ENCODE results near the gene WASF3.

WASF3 gene, protein sequence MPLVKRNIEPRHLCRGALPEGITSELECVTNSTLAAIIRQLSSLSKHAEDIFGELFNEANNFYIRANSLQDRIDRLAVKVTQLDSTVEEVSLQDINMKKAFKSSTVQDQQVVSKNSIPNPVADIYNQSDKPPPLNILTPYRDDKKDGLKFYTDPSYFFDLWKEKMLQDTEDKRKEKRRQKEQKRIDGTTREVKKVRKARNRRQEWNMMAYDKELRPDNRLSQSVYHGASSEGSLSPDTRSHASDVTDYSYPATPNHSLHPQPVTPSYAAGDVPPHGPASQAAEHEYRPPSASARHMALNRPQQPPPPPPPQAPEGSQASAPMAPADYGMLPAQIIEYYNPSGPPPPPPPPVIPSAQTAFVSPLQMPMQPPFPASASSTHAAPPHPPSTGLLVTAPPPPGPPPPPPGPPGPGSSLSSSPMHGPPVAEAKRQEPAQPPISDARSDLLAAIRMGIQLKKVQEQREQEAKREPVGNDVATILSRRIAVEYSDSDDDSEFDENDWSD

DNA sequence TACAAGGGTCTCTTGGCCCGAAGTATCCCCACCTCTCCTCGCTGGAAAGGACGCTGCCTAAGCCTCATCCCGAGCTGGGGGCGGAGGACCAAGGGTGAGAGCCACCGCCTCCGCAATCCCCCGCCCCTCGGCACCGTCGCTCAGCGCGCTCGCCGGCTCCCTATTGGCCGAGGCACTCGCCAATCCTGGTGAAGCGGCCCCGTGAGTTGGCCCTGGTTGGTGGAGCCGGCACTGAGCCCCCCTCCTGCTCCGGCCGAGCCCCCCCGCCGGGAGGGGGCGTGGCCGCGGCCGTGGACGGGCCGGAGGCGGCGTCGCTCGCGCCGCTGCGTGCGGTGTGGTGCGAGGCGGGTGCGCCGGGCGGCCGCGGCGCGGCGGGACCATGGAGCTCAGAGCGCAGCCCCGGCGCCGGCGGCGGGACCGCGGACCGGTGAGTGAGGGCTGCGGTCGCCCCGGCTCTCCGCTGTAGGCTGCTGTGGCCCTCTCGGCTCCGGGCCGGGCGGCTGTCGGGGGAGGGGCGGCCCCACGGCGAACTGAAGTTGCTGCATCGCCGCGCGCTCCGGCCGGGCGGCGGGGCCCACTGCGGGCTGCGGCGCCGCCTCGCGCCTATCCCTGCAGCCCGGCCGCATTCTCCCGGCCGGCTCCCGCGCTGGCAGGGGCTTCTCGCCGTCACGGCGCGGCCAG lies at the start of gene WASF3:
TSS of gene WASF3 (plus strand) at position 291 of the 681 bp plus-strand sequence. CDS start 84,588 bp downstream, outside the sequence.
- DNase-seq: peak; percentile 70 to 79

GRCh38 chr13:26508885-26509284 lies 48.6 kb upstream of the WASF3 start:
- DNase-seq: no peak

GRCh38 chr13:26509491-26509890 lies 48.0 kb upstream of the WASF3 start:
- DNase-seq: no peak

DNA sequence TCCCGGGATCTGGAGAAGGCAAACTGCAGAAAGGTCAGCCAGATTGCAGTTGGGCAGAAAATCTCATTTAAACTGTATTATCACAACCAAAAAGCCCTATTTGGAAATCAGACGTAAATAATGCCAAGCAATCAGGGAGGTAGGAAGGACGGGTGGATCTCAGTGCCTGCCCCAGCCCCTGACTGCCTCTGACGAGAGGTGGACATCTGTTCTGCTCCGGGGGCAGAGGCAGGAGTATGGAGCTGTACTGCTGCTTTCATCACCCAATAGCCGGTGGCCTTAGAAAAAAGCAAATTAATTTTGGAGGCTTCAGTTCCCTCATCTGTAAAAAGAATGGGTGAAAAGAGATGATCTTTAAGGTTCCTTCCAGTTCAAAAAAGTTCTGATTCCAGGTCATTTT lies 43.6 kb upstream of the WASF3 start:
- no peak for DNase-seq

- DNase-seq: no peak
These were observed 41.8 kb upstream of the WASF3 start for GRCh38 chr13:26515721-26516120.

DNA sequence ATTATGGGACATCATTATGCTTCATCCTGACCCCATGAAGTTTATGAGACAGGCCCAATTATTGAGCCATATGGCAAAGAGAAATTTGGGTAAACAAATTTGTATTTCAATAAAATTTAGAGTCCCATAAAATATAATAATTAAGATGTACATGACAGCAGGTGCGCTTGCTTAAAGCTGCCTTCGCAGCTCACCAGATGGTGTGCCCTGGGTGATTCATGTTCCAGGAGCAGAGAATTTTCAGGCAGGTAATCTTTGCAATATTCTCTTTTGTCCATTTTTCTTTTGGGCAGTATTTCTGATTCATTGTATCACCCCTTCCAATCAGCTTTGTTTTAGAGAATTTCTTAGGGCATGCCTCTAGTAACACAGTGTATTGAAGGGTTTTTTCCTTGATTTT lies 39.5 kb upstream of the WASF3 start:
- no peak for DNase-seq

DNA sequence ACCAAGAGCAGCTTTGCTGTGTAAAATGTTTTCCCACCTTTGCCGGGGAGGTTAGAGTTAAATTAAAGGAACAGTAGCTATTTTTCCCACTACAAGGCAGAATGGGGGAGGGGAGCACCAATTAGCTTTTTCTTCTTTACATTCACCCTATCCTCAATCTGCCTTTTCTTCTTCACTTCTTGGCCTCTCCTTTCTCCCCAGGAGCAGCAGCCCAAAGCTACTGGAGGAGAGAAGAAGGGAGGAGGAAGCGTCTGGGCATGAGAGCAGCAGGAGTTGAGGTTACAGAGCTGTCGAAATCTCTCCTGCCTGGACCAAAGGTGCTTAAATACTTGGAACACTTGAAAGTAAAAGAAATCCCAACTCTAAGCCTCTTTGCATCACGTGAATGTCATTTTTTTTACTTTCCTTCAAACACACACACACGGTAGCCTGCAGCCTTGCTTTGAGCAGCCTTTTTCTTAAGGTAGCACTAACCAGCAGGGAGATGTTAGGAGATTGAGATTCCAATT lies 39.0 kb upstream of the WASF3 start:
- no peak for DNase-seq

DNA sequence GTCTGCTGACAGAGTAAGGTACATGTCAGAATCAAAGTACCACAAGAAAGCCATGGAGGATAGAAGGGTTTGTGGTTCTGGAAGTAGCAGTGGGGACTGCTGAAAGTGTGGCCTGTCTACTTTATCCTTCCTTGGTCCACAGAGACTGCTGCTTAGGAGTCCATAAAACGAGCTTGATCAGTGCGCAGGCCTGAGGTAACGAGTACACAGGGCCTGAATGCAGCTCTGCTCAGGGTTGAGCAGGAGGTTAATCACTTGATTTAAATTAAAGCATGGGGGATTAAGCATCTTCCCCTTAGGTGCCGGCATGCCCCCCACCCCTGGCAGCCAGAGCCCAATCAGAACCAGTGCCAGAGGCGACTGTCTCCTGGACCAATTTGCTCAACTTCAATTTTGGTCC lies 34.9 kb upstream of the WASF3 start:
- no peak for DNase-seq

DNA sequence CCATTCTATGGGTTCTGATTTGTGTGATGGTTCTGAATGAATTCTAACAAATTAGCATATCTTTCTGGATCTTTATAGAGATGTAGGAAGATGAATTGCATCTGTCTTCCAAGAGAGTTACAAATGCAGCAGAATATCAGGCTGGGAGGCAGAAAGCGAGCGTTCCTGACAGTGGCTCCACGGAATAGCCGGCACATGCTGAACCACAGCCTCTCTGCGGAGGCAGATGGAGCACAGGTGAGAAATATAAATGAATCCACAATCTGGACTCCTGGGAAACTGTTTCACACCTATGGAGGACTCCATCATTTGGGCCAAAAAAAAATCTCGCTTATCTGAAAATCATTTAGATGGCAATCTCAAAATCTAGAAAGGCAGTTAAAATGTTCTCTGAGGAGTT lies 34.5 kb upstream of the WASF3 start:
- no peak for DNase-seq

DNA sequence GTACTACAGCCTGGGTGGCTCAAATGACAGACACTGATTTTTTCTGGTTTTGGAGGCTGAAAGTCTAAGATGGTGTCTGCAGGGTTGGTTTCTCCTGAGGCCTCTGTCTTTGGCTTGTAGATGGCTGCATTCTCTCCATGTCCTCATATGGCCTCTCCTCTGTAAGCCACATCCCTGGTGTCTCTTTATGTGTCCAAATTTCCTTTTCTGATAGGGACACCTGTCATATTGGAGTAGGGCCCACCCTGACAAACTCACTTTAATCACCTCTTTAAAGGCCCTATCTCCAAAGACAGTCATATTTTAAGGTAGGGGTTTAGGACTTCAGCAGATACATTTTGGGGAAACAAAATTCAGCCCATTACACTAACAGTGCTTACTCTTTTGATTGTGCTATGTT lies 32.0 kb upstream of the WASF3 start:
- no peak for DNase-seq

DNA sequence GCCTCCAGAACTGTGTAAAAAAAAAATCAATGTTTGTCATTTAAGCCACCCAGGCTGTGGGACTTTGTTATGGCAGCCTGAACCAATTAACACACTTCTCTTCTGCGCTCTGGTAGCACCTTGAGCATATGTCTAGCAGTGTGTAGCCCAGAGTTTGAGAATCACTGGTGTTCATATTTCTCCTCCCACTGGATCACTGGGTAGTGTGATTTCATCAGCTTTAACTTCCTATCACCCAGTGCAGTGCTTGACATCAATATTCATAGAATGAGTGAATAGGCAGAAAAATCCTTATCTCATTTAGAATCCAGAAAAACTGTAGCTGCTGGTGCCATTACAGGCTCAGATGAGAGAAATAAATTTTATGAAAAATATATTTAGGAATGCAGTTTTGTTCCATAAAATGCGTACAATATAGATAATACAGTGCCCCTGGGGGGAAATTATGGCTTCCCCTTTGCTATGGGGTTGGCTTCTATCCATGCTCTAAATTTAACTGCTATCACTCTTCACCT lies 30.7 kb upstream of the WASF3 start:
- no peak for DNase-seq

DNA sequence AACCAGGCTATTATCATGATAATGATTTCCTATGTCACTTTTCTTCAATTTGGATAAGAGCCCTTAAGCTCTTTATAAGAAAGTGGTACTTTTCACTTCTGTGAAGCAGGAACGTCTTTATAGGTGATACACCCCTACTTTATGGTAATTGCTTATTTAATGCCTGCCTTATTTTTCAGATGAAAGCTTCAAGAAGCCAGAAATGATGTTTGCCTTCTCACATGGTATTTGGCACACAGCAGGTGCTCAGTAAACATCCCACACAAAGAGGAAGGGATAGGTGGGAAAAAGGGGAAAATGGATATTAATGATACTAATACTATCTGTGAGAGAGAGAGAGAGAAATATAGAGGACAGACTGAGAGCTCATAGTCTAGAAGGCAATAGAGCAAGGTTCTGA lies 29.0 kb upstream of the WASF3 start:
- DNase-seq: no peak

DNA sequence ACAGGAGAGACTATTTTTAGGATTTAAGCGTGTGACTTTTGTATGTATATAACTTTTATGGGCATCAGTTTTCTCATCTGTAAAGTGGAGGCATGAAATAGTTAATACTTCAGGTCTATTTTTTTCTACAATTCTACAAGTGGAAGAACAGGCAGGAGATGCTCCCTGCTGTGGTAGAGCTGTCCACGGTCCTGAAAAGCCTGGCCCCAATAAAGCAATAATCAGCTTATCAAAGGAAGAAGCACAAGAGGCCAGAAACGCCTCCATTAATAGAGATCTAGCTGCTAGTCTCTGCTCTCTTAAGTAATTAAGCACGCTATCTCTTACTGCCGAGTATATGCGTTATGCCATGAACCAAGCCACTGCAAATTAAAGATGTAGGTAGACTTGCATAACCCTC lies 28.0 kb upstream of the WASF3 start:
- no peak for DNase-seq

DNA sequence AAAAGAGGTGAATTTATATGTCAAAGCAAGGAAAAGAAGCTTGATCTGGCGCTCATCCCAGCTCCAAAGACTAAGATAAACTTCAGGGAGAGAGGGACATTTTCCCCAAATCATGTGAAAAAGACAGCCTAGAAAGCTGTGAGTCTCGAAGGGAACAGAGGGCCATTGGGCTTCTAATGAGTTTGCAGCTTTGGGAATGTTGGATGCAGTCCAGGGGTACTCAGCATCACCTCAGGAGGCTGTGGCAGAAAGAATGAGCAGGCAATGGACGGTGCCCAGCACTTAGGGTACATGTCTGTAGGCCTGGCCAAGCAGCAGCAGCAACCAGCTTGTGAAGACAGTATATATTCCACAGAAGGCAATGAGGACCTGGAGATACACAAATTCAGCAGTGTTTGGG lies 25.7 kb upstream of the WASF3 start:
- no peak for DNase-seq

- DNase-seq: no peak
These were observed 23.3 kb upstream of the WASF3 start for GRCh38 chr13:26534036-26534726.

DNA sequence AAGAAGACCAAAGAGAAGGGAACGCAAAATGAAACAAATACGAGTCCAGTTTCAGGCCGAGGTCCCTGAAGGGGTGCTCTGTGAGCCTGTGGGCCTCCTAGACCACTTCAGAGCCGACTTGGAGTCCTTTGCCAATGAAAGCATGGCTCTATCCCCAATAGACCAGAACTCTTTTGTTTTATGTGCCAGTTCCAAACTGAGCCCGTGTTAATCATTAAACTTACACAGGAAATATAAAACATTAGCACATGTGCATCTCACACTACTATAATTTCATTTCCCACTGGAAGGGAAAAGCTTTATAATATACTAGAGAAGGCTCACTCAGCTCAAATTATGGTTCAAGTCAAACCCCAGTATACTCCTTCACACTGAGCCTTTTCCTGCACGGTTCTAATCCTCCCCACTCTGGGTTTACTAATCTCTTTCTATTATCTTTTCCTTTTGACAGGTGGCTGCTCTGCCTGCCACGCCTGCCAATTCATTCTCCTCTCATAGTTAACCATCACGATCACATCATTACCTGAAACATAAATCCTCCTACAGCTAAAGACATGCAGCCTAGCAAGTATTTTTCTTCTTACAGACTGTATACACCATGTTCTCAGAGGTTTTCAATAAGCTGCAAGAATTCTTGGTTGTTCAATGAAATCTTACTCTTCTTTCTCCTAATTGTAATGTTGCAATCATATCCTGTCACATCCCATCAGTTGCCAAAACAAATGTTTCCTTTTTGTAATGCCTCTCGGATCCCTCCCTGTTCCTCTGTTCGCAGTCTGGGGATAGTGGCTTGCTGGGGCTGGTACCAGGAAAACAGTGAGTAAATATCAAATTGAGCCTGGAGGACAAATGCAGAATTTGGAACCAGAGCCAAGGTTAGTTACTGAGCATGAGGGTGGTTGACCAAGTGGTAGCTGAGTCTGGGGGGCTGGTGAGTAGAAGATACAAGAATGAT lies 18.8 kb upstream of the WASF3 start:
- DNase-seq: no peak

DNA sequence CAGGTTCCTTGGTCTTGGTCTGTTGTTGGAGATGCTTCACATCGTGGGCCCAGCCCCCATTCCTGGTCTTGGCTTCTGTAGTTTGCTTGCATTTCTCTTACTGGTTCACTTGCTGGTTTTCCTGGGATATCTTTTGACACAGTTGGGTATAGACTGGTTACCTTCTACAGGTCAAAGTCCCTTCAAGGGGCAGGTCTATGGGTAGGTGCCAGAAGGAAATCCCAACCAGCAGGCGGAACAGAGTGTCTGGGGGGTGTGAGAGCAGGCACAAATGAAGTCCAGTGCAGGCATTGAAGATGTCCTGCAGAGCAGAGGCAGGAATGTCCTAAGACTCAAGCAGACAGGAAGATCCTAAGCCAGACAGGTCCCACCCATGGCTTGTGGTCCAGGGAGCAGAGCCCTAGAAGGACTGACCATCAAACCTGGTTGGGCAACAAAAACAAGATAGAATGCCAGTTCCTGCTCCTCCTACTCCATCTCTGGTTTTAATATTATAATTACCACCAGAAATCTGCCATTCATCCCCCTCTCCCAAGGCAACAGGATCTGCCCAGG lies 17.7 kb upstream of the WASF3 start:
- no peak for DNase-seq

DNA sequence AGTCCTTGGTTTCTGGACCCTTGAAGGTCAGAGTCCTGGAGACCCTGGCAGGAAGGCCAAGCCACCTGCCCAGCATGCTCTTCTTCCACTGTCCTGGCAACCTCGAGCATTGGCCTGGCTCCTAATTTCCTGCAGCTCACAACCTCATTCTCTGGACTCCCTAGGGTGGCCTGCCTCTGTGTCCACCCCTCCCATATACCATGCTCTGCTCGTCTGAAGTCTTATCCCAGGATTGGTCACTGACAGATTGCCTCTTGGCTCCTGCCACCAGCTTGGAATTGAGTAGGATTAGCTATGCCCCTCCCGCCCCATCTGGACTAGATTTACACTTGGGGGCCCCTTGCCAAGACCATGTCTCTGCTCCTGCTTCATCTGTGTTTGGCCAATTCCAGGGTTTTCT lies 17.1 kb upstream of the WASF3 start:
- no peak for DNase-seq

GRCh38 chr13:26541041-26541440 lies 16.4 kb upstream of the WASF3 start:
- no peak for DNase-seq

DNA sequence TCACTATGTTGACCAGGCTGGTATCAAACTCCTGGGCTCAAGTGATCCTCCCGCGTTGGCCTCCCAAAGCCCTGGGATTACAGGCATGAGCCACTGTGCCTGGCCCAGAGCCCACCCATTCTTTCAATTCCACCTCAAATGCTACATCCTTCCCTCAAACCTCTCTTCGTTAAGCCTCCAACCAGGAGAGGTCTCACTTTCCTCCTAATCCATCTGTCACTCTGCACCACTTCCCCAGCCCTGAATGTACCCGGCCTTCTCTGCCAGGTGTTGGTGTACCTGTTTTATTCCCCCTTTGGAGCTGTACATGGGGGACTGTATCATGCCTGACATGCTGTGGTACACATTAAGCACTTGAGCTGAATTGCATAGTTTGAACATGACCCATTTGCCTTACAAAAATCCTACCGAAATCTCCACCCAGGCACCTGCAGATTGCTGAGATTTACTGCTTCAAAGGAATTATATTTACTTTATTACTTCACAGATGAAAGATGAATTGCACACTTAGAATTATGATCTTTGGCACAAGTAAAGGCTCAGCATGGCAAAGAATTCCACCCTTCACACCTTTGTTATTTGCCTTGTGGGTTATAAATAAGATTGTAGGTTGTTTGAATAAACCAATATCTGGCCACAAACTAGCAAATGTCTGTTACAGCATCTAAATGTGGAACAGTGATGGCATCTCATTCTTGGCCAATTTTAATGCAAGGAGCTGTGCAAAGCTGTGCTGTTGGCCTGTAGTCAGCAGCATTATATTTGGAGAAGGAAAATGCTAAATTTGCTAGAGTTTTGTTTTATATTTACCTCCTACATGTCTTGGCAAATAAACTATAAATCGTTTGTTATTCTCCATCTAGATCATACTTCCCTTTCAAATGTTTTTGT lies 15.6 kb upstream of the WASF3 start:
- DNase-seq: no peak

DNA sequence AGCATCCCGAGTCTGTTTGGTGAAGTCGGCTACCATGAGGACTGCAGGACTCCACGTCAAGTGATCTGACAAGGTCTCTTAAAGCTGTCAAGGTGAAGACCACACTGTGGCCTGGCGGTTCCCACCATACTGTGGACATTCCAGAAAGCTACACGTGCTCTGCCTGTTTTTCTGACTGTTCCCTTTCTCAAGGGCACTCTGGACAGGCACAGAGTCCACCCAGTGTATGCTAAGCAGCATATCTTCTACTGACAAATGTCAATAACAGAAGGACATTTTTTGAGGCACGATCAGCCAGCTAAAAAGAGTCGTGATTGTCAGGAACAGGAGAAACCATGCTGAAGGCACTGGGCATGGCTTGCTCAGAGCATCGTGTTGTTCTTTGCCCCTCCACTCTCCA lies 12.8 kb upstream of the WASF3 start:
- no peak for DNase-seq
